Kidney (tissue), 14 donors: ENCODE results near the gene UBE2U. TPM values are rescaled to one million over a fixed set of nuclear protein-coding genes. Genes with fewer than 3 reads are reported as not detected.

ENCODE experiments used
- DNase-seq, 5 donors: peaks; one replicate each; pipeline ENCODE4 v3.0.0-alpha.2; 2013 to 2020
- FAIRE-seq: peaks from 2 replicates; lab custom pipeline; 2012; peaks lifted over from hg19 to GRCh38; lab: Jason Lieb, UNC
- H3K27ac ChIP-seq, 2 donors: one replicate each; pipeline ENCODE4 v1.7.0; 2013; ENCODE audit warnings: low read depth in 2 of 2, low read length in 2 of 2, inconsistent platforms in 1 of 2
- H3K27me3 ChIP-seq: one replicate; pipeline ENCODE4 v1.7.1; 2013; ENCODE audit warnings: low read length, inconsistent platforms; ENCODE audit not compliant: control insufficient read depth, insufficient read depth
- H3K36me3 ChIP-seq, 3 donors: one replicate each; pipeline versions ENCODE4 v1.7.0 to v1.7.1; 2013; ENCODE audit warnings: low read length in 3 of 3, control low read depth in 1 of 3, inconsistent platforms in 1 of 3; ENCODE audit not compliant: insufficient read depth in 3 of 3, control insufficient read depth in 2 of 3
- H3K4me1 ChIP-seq, 3 donors: one replicate each; pipeline versions ENCODE4 v1.7.0 to v1.7.1; 2013; ENCODE audit warnings: low read length in 3 of 3, inconsistent platforms in 1 of 3, low read depth in 1 of 3; ENCODE audit not compliant: control insufficient read depth in 2 of 3, insufficient read depth in 2 of 3
- H3K4me3 ChIP-seq, 3 donors: one replicate each; pipeline versions ENCODE4 v1.7.0 to v1.8.1; 2013; ENCODE audit warnings: low read length in 3 of 3, control low read depth in 1 of 3, inconsistent platforms in 1 of 3
- H3K9ac ChIP-seq, 3 donors: one replicate each; pipeline versions ENCODE4 v1.7.0 to v1.7.1; 2013; ENCODE audit warnings: low read length in 3 of 3, control low read depth in 1 of 3, inconsistent platforms in 1 of 3
- H3K9me3 ChIP-seq, 3 donors: one replicate each; pipeline versions ENCODE4 v1.7.0 to v1.7.1; 2013; ENCODE audit warnings: low read length in 3 of 3, control low read depth in 1 of 3, inconsistent platforms in 1 of 3; ENCODE audit not compliant: control insufficient read depth in 2 of 3, insufficient read depth in 1 of 3
- intact Hi-C: fragments of 100-400 bp; cut with DNase I; formaldehyde crosslinking; loops from one replicate; pipeline ENCODE4 v1.11.1; 2022
- polyA plus RNA-seq: library from polyadenylated mRNA; stranded (reverse); fragments of 350-450 nt; fragmentation: Illumina TruSeq; extraction: RNeasy Lipid Tissue Mini Kit (QIAGEN cat#74804); gene quantifications from one replicate; pipeline ENCODE4 v1.2.3, GENCODE V29; 2014; ENCODE audit warnings: low read depth, low replicate concordance; ENCODE audit not compliant: insufficient read depth
- total RNA-seq: library from RNA; stranded (reverse); fragmentation: NEBNext Ultra II Directional; extraction: Animal tissue kit (Norgen Biotek cat#: 25700); gene quantifications from one replicate; pipeline ENCODE4 v1.2.1, GENCODE V29; 2021
- TF ChIP-seq, protein P1 (sequence below): IDR thresholded peaks from 3 replicates; pipeline ENCODE4 v1.5.1; 2012; ENCODE audit warnings: mild to moderate bottlenecking, moderate library complexity, borderline replicate concordance; ENCODE audit not compliant: insufficient read depth; ENCODE audit errors: extremely low read depth
- donor health status: control.
- donor health status: control.
- donor health status: control.
- donor health status: control.
- donor health status: control.
- donor health status: DM: yes; HTN: yes; CAD: no.
- donor health status: Normal renal cell carcinoma (clear cell type).

Gene UBE2U
- total and polyA plus RNA-seq, 2 donors from 2014 or later, result not detected

DNA sequence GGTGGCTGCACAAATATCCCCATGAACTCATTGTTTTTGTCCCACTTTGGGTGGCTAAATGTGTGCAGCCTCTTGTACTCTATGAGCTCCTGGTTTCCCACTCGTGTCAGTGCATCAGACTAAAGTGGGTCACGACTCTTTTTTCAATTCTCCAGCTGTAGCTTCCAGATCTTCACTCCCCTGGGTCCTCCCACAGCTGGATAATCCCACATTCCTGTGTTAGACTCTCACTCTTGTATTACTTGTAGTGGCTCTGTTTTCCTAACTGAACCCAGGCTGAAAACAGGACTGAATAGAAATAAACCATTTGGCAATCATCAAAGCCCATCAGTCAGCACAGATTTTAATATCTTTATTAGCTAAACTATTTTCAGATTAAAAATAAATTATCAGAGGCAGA, 60.4 kb downstream of the UBE2U start:
- Histone ChIP-seq H3K27ac (no peak overlapping the region), H3K9me3 (no peaks in the 10 kb centered on the region), H3K4me3 (no peak overlapping the region), H3K36me3 (no peaks in the 10 kb centered on the region), H3K9ac (no peak overlapping the region), H3K27me3 (no peaks in the 10 kb centered on the region), H3K4me1 (no peaks in the 10 kb centered on the region)
- DNase-seq (no peak), FAIRE-seq (no peak)
- TF ChIP-seq, protein P1, sequence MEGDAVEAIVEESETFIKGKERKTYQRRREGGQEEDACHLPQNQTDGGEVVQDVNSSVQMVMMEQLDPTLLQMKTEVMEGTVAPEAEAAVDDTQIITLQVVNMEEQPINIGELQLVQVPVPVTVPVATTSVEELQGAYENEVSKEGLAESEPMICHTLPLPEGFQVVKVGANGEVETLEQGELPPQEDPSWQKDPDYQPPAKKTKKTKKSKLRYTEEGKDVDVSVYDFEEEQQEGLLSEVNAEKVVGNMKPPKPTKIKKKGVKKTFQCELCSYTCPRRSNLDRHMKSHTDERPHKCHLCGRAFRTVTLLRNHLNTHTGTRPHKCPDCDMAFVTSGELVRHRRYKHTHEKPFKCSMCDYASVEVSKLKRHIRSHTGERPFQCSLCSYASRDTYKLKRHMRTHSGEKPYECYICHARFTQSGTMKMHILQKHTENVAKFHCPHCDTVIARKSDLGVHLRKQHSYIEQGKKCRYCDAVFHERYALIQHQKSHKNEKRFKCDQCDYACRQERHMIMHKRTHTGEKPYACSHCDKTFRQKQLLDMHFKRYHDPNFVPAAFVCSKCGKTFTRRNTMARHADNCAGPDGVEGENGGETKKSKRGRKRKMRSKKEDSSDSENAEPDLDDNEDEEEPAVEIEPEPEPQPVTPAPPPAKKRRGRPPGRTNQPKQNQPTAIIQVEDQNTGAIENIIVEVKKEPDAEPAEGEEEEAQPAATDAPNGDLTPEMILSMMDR, result no peak
- intact Hi-C loops, result loop anchor here (10.0 kb wide), 1 partner anchor 561 kb away; no protein-coding TSS in a partner anchor

DNA sequence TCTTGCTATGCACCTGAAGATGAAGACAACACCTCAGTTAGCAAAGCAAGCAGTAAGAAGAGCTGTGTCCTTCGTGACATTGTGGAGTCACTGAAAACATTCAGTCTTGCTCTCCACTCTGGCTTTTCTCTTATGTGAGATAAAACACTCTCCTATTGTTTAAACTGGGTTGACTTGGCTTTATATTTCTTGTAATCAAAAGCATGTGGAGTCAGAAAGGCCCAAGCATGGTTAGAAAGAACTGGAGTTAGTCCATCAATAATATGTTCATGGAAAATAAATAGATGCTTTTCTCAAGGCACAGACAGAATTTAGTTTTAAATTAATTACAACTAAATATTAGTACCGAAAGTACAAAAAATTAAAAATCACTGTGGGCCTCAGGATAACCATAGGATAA, 61.7 kb downstream of the UBE2U start:
- TF ChIP-seq, protein P1, result no peak
- Histone ChIP-seq H3K4me3 (no peak overlapping the region), H3K9ac (no peak overlapping the region), H3K9me3 (no peaks in the 10 kb centered on the region), H3K27me3 (no peaks in the 10 kb centered on the region), H3K27ac (no peak overlapping the region), H3K36me3 (no peaks in the 10 kb centered on the region), H3K4me1 (peaks cover 0 to 3% (median 0%) of the 10 kb centered on the region in 3 donors)
- FAIRE-seq (no peak), DNase-seq (no peak)
- intact Hi-C loops, result loop anchor here (5.0 to 10.0 kb wide), 2 partner anchors 407 to 560 kb away; no protein-coding TSS in a partner anchor

DNA sequence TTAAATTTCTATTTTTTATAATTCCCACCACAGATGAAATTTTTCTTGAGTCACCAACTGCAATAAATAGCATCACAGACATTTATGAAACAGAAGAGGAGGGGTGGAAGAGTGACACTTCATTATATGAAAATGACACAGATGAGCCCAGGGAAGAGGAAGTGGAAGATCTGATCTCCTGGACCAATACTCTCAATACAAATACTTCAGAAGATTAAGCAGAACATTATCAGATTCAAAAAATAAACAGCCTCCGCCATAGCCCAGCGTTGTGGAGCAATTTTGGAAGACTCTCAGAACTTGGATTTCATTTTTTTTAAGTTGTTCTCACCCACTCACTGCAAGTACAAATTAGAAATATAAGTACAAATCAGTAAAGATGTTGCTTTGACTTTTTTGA, 63.6 kb downstream of the UBE2U start:
- TF ChIP-seq, protein P1, result no peak
- H3K4me3 ChIP-seq, result no peak overlapping the region
- no peak overlapping the region for H3K27ac ChIP-seq
- no peaks in the 10 kb centered on the region for H3K9me3 ChIP-seq
- no peak for FAIRE-seq
- peaks cover 0 to 3% (median 0%) of the 10 kb centered on the region in 3 donors for H3K4me1 ChIP-seq
- H3K9ac ChIP-seq, result no peak overlapping the region
- intact Hi-C loops, result loop anchor here (5.0 to 10.0 kb wide), 2 partner anchors 405 to 558 kb away; no protein-coding TSS in a partner anchor
- H3K36me3 ChIP-seq, result no peaks in the 10 kb centered on the region
- H3K27me3 ChIP-seq, result no peaks in the 10 kb centered on the region
- DNase-seq, result no peak
